ENCODE data around the gene ALS2CL. TPM values are rescaled to one million over a fixed set of nuclear protein-coding genes. Genes with fewer than 3 reads are reported as not detected.

ALS2CL gene
- total RNA-seq, 2 experiments from 2014 or later = 6.9 to 7.4 TPM

- Mint-ChIP-seq H3K27me3 (peaks cover under 1% of the 10 kb centered on the region), H3K4me3 (peak overlapping the region; percentile 16)
- POLR2A ChIA-PET = interaction anchor here (1.3 to 1.6 kb wide), 2 partner anchors 91 to 141 kb away, joined by 6 to 19 read pairs; no protein-coding TSS in a partner anchor
Measured at GRCh38 chr3:46629551-46630517, 63.6 kb downstream of the ALS2CL start.

GRCh38 chr3:46628901-46629369, 64.5 kb downstream of the ALS2CL start:
- no peak for DNase-seq
- Mint-ChIP-seq H3K4me3 (no peak overlapping the region), H3K9me3 (no peaks in the 10 kb centered on the region), H3K27ac (no peak overlapping the region), H3K4me1 (peaks cover 15% of the 10 kb centered on the region), H3K36me3 (ENCODE audit: low read depth) (no peaks in the 10 kb centered on the region), H3K27me3 (peaks cover 3% of the 10 kb centered on the region)
- ChIA-PET CTCF (interaction anchor here (0.6 to 9.9 kb wide), 22 partner anchors 9 to 689 kb away, joined by 3 to 222 read pairs (median 6); partner anchors contain the start of genes FAM240A and RTP3), POLR2A (interaction anchor here (1.6 kb wide), 1 partner anchor 140 kb away, joined by 19 read pairs; no protein-coding TSS in a partner anchor)

More at GRCh38 chr3:46629551-46630517, 63.6 kb downstream of the ALS2CL start:
- Mint-ChIP-seq H3K27ac (no peak overlapping the region), H3K9me3 (no peaks in the 10 kb centered on the region), H3K36me3 (ENCODE audit: low read depth) (no peaks in the 10 kb centered on the region), H3K4me1 (peaks cover 19% of the 10 kb centered on the region)
- CTCF ChIA-PET = interaction anchor here (0.5 to 9.9 kb wide), 34 partner anchors 9 to 1291 kb away, joined by 3 to 222 read pairs (median 5); partner anchors contain the start of genes FAM240A, PTPN23 and RTP3
- peak; percentile 82 for DNase-seq

- DNase-seq = no peak
- ChIA-PET POLR2A (interaction anchor here (1.0 kb wide), 1 partner anchor 130 kb away, joined by 3 read pairs; no protein-coding TSS in a partner anchor), CTCF (interaction anchor here (9.9 kb wide), 1 partner anchor 140 kb away, joined by 222 read pairs; no protein-coding TSS in a partner anchor)
- Mint-ChIP-seq H3K4me1 (peaks cover 15% of the 10 kb centered on the region), H3K9me3 (no peaks in the 10 kb centered on the region), H3K4me3 (no peak overlapping the region), H3K27ac (no peak overlapping the region), H3K27me3 (peaks cover 13% of the 10 kb centered on the region), H3K36me3 (ENCODE audit: low read depth) (no peaks in the 10 kb centered on the region)
Measured at GRCh38 chr3:46627078-46627477, 66.4 kb downstream of the ALS2CL start.

GRCh38 chr3:46626039-46626438, 67.4 kb downstream of the ALS2CL start:
- ChIA-PET POLR2A (no interaction called here), CTCF (interaction anchor here (9.9 kb wide), 1 partner anchor 139 kb away, joined by 222 read pairs; no protein-coding TSS in a partner anchor)
- Mint-ChIP-seq H3K27me3 (peaks cover 16% of the 10 kb centered on the region), H3K4me1 (peaks cover 15% of the 10 kb centered on the region), H3K27ac (no peak overlapping the region), H3K9me3 (no peaks in the 10 kb centered on the region), H3K36me3 (ENCODE audit: low read depth) (no peaks in the 10 kb centered on the region), H3K4me3 (no peak overlapping the region)
- DNase-seq = no peak

- Mint-ChIP-seq H3K36me3 (ENCODE audit: low read depth) (no peaks in the 10 kb centered on the region), H3K4me1 (peaks cover 13% of the 10 kb centered on the region), H3K27ac (no peak overlapping the region), H3K27me3 (peaks cover 25% of the 10 kb centered on the region), H3K9me3 (no peaks in the 10 kb centered on the region), H3K4me3 (no peak overlapping the region)
- DNase-seq = no peak
- ChIA-PET POLR2A (no interaction called here), CTCF (interaction anchor here (9.9 kb wide), 1 partner anchor 138 kb away, joined by 222 read pairs; no protein-coding TSS in a partner anchor)
Measured at GRCh38 chr3:46624975-46625490, 68.4 kb downstream of the ALS2CL start.

GRCh38 chr3:46624533-46624932, 68.9 kb downstream of the ALS2CL start:
- H3K27me3 Mint-ChIP-seq = peaks cover 29% of the 10 kb centered on the region
- CTCF ChIA-PET = interaction anchor here (9.9 kb wide), 1 partner anchor 138 kb away, joined by 222 read pairs; no protein-coding TSS in a partner anchor
- POLR2A ChIA-PET = no interaction called here

GRCh38 chr3:46619845-46620778, 73.4 kb downstream of the ALS2CL start:
- no peak for DNase-seq
- H3K4me1 Mint-ChIP-seq = no peaks in the 10 kb centered on the region
- H3K9me3 Mint-ChIP-seq = no peaks in the 10 kb centered on the region
- H3K36me3 Mint-ChIP-seq (ENCODE audit: low read depth) = no peaks in the 10 kb centered on the region
- H3K4me3 Mint-ChIP-seq = no peak overlapping the region
- no peak overlapping the region for H3K27ac Mint-ChIP-seq
- peaks cover 54% of the 10 kb centered on the region for H3K27me3 Mint-ChIP-seq
- CTCF ChIA-PET = interaction anchor here (2.4 kb wide), 1 partner anchor 9 kb away, joined by 10 read pairs; no protein-coding TSS in a partner anchor
- POLR2A ChIA-PET = no interaction called here

More at GRCh38 chr3:46624533-46624932, 68.9 kb downstream of the ALS2CL start:
- Mint-ChIP-seq H3K36me3 (ENCODE audit: low read depth) (no peaks in the 10 kb centered on the region), H3K4me1 (peaks cover 8% of the 10 kb centered on the region), H3K9me3 (no peaks in the 10 kb centered on the region), H3K4me3 (no peak overlapping the region), H3K27ac (no peak overlapping the region)
- no peak for DNase-seq

Other genes starting within 250 kb of the ALS2CL start
- not detected for gene LTF, start 228.8 kb downstream of the ALS2CL start, total RNA-seq
- not detected for gene RTP3, start 195.7 kb downstream of the ALS2CL start, total RNA-seq
- under 1 TPM; 0.35 to 0.43 TPM for gene LRRC2, start 127.4 kb downstream of the ALS2CL start, total RNA-seq
- gene FAM240A, start 81.2 kb downstream of the ALS2CL start, total RNA-seq = not detected
- gene TMIE, start 7.7 kb upstream of the ALS2CL start, total RNA-seq = under 1 TPM; 0.20 to 0.63 TPM
- not detected for gene PRSS50, start 24.2 kb upstream of the ALS2CL start, total RNA-seq
- gene MYL3, start 169.8 kb upstream of the ALS2CL start, total RNA-seq = not detected
- gene PTH1R, start 184.0 kb upstream of the ALS2CL start, total RNA-seq = not detected

All from activated CD4-positive, alpha-beta memory T cell treated with anti-CD3 and anti-CD28 coated beads, Interleukin-2, amount 10 ng/mL, durations not matched to agents 7 days and 5 days (primary cell).